Panc1 (cell line): Measurements from ENCODE around the gene IQSEC2. TPM values are rescaled to one million over a fixed set of nuclear protein-coding genes. Genes with fewer than 3 reads are reported as not detected.

ENCODE experiments used
- ATAC-seq: fragments of 200-7000 bp; cut with Tn5 transposase; 2 replicates; pipeline ENCODE4 v1.9.1; 2020; ENCODE audit warnings: mild to moderate bottlenecking, moderate library complexity
- BruUV-seq: library from RNA; stranded (reverse); fragments of 400-500 nt; replicated peaks from 2 replicates; lab custom pipeline; 2021; lab: Mats Ljungman, UMichigan
- CTCF ChIA-PET: fragments of 300-600 bp; sonication (Branson Sonifier 250); formaldehyde crosslinking; loops from one replicate; lab custom pipeline; 2022; ENCODE audit warnings: antibody characterized with exemption; lab: Charles Lee
- POLR2A ChIA-PET: fragments of 300-600 bp; sonication (Branson Sonifier 250); formaldehyde crosslinking; loops from one replicate; lab custom pipeline; 2022; ENCODE audit warnings: antibody characterized with exemption; lab: Charles Lee
- DNase-seq: peaks from one replicate; pipeline ENCODE4 v3.0.0-alpha.2; 2010; ENCODE audit warnings: low read depth, low spot score
- H3K27ac ChIP-seq: 2 replicates; pipeline ENCODE4 v1.5.1; 2011; ENCODE audit warnings: mild to moderate bottlenecking, low read length, inconsistent platforms
- H3K27me3 ChIP-seq: fragments of 200-500 bp; sonication (Bioruptor generic); 2 replicates; pipeline ENCODE4 v1.6.0; 2014; ENCODE audit warnings: low read length, inconsistent platforms; ENCODE audit not compliant: control insufficient read depth, insufficient read depth
- H3K36me3 ChIP-seq: fragments of 200-500 bp; sonication (Bioruptor generic); 2 replicates; pipeline ENCODE4 v1.5.1; 2014; ENCODE audit warnings: inconsistent platforms, mild to moderate bottlenecking, low read length, moderate library complexity; ENCODE audit not compliant: control insufficient read depth, insufficient read depth
- H3K4me1 ChIP-seq: 2 replicates; pipeline ENCODE4 v1.5.1; 2011; ENCODE audit warnings: inconsistent platforms, mild to moderate bottlenecking, low read length, moderate library complexity; ENCODE audit not compliant: control insufficient read depth, insufficient read depth
- H3K4me3 ChIP-seq, 2 experiments: 2 replicates each; pipeline ENCODE4 v1.5.1; 2011 to 2012; ENCODE audit warnings: low read depth in 2 of 2, low read length in 2 of 2, mild to moderate bottlenecking in 2 of 2, inconsistent platforms in 1 of 2, moderate library complexity in 1 of 2
- H3K9me3 ChIP-seq: fragments of 200-500 bp; sonication (Bioruptor generic); 2 replicates; pipeline ENCODE4 v1.5.1; 2014; ENCODE audit warnings: low read depth, mild to moderate bottlenecking, inconsistent platforms, low read length, moderate library complexity; ENCODE audit not compliant: control insufficient read depth, insufficient read depth
- CTCF ChIP-seq: fragments of 450-650 bp; IDR thresholded peaks from 2 replicates; pipeline ENCODE4 v1.5.1; 2017; ENCODE audit warnings: mild to moderate bottlenecking
- POLR2AphosphoS5 ChIP-seq: IDR thresholded peaks from 2 replicates; pipeline ENCODE4 v1.6.1; 2012; ENCODE audit warnings: mild to moderate bottlenecking, low read depth, low read length, moderate library complexity
- REST ChIP-seq, 2 experiments: IDR thresholded peaks; 2 replicates each; pipeline ENCODE4 v1.6.1; 2011 to 2012; ENCODE audit warnings: low read depth in 2 of 2, control low read depth in 1 of 2, low read length in 1 of 2, mild to moderate bottlenecking in 1 of 2, moderate library complexity in 1 of 2; ENCODE audit not compliant: insufficient read depth in 1 of 2
- SIN3A ChIP-seq: IDR thresholded peaks from 2 replicates; pipeline ENCODE4 v1.6.1; 2012; ENCODE audit warnings: low read depth, mild to moderate bottlenecking, low read length, moderate library complexity, borderline replicate concordance; ENCODE audit not compliant: insufficient read depth
- TCF7L2 ChIP-seq: IDR thresholded peaks from 2 replicates; pipeline ENCODE4 v1.6.1; 2011; ENCODE audit warnings: mild to moderate bottlenecking, low read depth, low read length, inconsistent platforms
- in situ Hi-C: cut with HindIII; loops from 2 replicates; pipeline ENCODE4 v1.10.0; 2016; ENCODE audit warnings: low sequenced_read_pairs, low pct_unique_long_range_greater_than_20kb
- intact Hi-C: fragments of 100-400 bp; cut with micrococcal nuclease; formaldehyde crosslinking; loops from one replicate; pipeline ENCODE4 v1.10.0; 2022; ENCODE audit not compliant: unreplicated experiment
- total RNA-seq: library from RNA; stranded (reverse); gene quantifications from one replicate; pipeline ENCODE4 v1.2.1, GENCODE V29; 2021; ENCODE audit not compliant: unreplicated experiment

Gene IQSEC2
- total RNA-seq, 1 experiment from 2014 or later = 38.8 TPM

GRCh38 chrX:53324803-53325202 is 43.4 kb upstream of the IQSEC2 start:
- DNase-seq = no peak
- ATAC-seq = no peak
- no peaks in the 10 kb centered on the region for H3K36me3 ChIP-seq
- no peaks in the 10 kb centered on the region for H3K4me1 ChIP-seq
- H3K4me3 ChIP-seq = no peak overlapping the region
- intact Hi-C loops = no loop called here
- TF ChIP-seq CTCF (no peak), SIN3A (no peak), TCF7L2 (no peak), REST (IDR thresholded peaks at IDR 0.05; ENCODE audit: insufficient read depth in 1 of 2, low read depth in 2 of 2, low read length in 1 of 2) (no peak), POLR2AphosphoS5 (no peak)
- no TSS peak for BruUV-seq
- no peak overlapping the region for H3K27ac ChIP-seq
- in situ Hi-C loops = no loop called here
- peaks cover 10% of the 10 kb centered on the region for H3K27me3 ChIP-seq
- no peaks in the 10 kb centered on the region for H3K9me3 ChIP-seq
- ChIA-PET CTCF (no interaction called here), POLR2A (no interaction called here)

- in situ Hi-C loops (no loop called here), intact Hi-C loops (no loop called here)
- BruUV-seq = no TSS peak
- Histone ChIP-seq H3K4me1 (peaks cover 3% of the 10 kb centered on the region; the same call in 1 of the 2 replicates), H3K27me3 (peaks cover 10% of the 10 kb centered on the region), H3K27ac (no peak overlapping the region), H3K9me3 (no peaks in the 10 kb centered on the region), H3K4me3 (no peak overlapping the region), H3K36me3 (no peaks in the 10 kb centered on the region)
- POLR2A ChIA-PET = no interaction called here
- CTCF ChIA-PET = interaction anchor here (0.5 kb wide), 1 partner anchor 23 kb away, joined by 3 read pairs; no protein-coding TSS in a partner anchor
- no peak for TF ChIP-seq TCF7L2
- TF ChIP-seq SIN3A = no peak
- no peak for TF ChIP-seq CTCF
- TF ChIP-seq REST (IDR thresholded peaks at IDR 0.05; ENCODE audit: insufficient read depth in 1 of 2, low read depth in 2 of 2, low read length in 1 of 2) = no peak
- no peak for TF ChIP-seq POLR2AphosphoS5
- no peak for ATAC-seq
- DNase-seq = no peak
Observed at GRCh38 chrX:53324085-53324484, 42.7 kb upstream of the IQSEC2 start.
